ENCODE results near the gene CDH16. TPM values are rescaled to one million over a fixed set of nuclear protein-coding genes. Genes with fewer than 3 reads are reported as not detected.

CDH16 gene
- total and polyA plus RNA-seq, 3 donors from 2014 or later: 0.31 to 2.7 (median 0.39) TPM

- Histone ChIP-seq H3K27ac (no peak overlapping the region), H3K4me1 (peaks cover 14% of the 10 kb centered on the region), H3K9me3 (no peaks in the 10 kb centered on the region), H3K4me3 (no peak overlapping the region), H3K36me3 (ENCODE audit: low read depth, missing control alignments) (no peaks in the 10 kb centered on the region), H3K27me3 (no peaks in the 10 kb centered on the region)
- WGBS, 2 donors: 91% methylated on average over 5 of the region's 5 CpGs
- intact Hi-C loops (cut with DNase I; ENCODE audit: low total_unique reads): no loop called here
- no peak for DNase-seq
- TF ChIP-seq CTCF (IDR thresholded peaks at IDR 0.05) (no peak), POLR2A (IDR thresholded peaks at IDR 0.05) (no peak)
Observed at GRCh38 chr16:66944054-66944441, 25.4 kb upstream of the CDH16 start.

GRCh38 chr16:66943426-66944053 is 24.9 kb upstream of the CDH16 start:
- no peak for TF ChIP-seq POLR2A (IDR thresholded peaks at IDR 0.05)
- TF ChIP-seq CTCF (IDR thresholded peaks at IDR 0.05): no peak
- DNase-seq: no peak
- peaks cover 9% of the 10 kb centered on the region for H3K4me1 ChIP-seq
- H3K9me3 ChIP-seq: no peaks in the 10 kb centered on the region
- no peaks in the 10 kb centered on the region for H3K27me3 ChIP-seq
- no peaks in the 10 kb centered on the region for H3K36me3 ChIP-seq (ENCODE audit: low read depth, missing control alignments)
- no peak overlapping the region for H3K27ac ChIP-seq
- 88 to 90% methylated on average over 9 to 15 of the region's 15 CpGs for WGBS, 2 donors
- H3K4me3 ChIP-seq: no peak overlapping the region
- intact Hi-C loops (cut with DNase I; ENCODE audit: low total_unique reads): no loop called here

- DNase-seq: no peak
- no peak for TF ChIP-seq CTCF (IDR thresholded peaks at IDR 0.05)
- TF ChIP-seq POLR2A (IDR thresholded peaks at IDR 0.05): no peak
- 92 to 96% methylated on average over 4 to 5 of the region's 5 CpGs for WGBS, 2 donors
- H3K36me3 ChIP-seq (ENCODE audit: low read depth, missing control alignments): no peaks in the 10 kb centered on the region
- H3K4me1 ChIP-seq: peaks cover 3% of the 10 kb centered on the region
- H3K27ac ChIP-seq: no peak overlapping the region
- no peak overlapping the region for H3K4me3 ChIP-seq
- H3K27me3 ChIP-seq: no peaks in the 10 kb centered on the region
- intact Hi-C loops (cut with DNase I; ENCODE audit: low total_unique reads): no loop called here
- no peaks in the 10 kb centered on the region for H3K9me3 ChIP-seq
Observed at GRCh38 chr16:66942981-66943380, 24.3 kb upstream of the CDH16 start.

- H3K4me3 ChIP-seq: no peak overlapping the region
- H3K36me3 ChIP-seq (ENCODE audit: low read depth, missing control alignments): no peaks in the 10 kb centered on the region
- 89 to 91% methylated on average over 3 to 16 of the region's 16 CpGs for WGBS, 2 donors
- H3K4me1 ChIP-seq: peaks cover 16% of the 10 kb centered on the region
- H3K27ac ChIP-seq: no peak overlapping the region
- H3K9me3 ChIP-seq: no peaks in the 10 kb centered on the region
- H3K27me3 ChIP-seq: no peaks in the 10 kb centered on the region
- DNase-seq: no peak
- no peak for TF ChIP-seq CTCF (IDR thresholded peaks at IDR 0.05)
- no peak for TF ChIP-seq POLR2A (IDR thresholded peaks at IDR 0.05)
- intact Hi-C loops (cut with DNase I; ENCODE audit: low total_unique reads): no loop called here
Observed at GRCh38 chr16:66940236-66940635, 21.6 kb upstream of the CDH16 start.

- Histone ChIP-seq H3K27ac (no peak overlapping the region), H3K9me3 (no peaks in the 10 kb centered on the region), H3K4me3 (no peak overlapping the region), H3K4me1 (peaks cover 18% of the 10 kb centered on the region), H3K36me3 (ENCODE audit: low read depth, missing control alignments) (no peaks in the 10 kb centered on the region), H3K27me3 (no peaks in the 10 kb centered on the region)
- intact Hi-C loops (cut with DNase I; ENCODE audit: low total_unique reads): no loop called here
- TF ChIP-seq CTCF (IDR thresholded peaks at IDR 0.05) (no peak), POLR2A (IDR thresholded peaks at IDR 0.05) (no peak)
- DNase-seq: no peak
Observed at GRCh38 chr16:66939366-66939765, 20.7 kb upstream of the CDH16 start.

All from testis (tissue), 3 donors.